HG03196 (cell line): ENCODE results near the gene SULT1C2.
"Not testable (repeated sequence)": the region's sequence is repeated elsewhere in the genome, so short reads cannot be mapped to it uniquely, and the experiment has no call there.

Source experiments
- ATAC-seq: cut with Tn5 transposase; IDR thresholded peaks from one replicate; pipeline ENCODE4 v1.9.1; 2021; ENCODE audit not compliant: unreplicated experiment

Gene SULT1C2

DNA sequence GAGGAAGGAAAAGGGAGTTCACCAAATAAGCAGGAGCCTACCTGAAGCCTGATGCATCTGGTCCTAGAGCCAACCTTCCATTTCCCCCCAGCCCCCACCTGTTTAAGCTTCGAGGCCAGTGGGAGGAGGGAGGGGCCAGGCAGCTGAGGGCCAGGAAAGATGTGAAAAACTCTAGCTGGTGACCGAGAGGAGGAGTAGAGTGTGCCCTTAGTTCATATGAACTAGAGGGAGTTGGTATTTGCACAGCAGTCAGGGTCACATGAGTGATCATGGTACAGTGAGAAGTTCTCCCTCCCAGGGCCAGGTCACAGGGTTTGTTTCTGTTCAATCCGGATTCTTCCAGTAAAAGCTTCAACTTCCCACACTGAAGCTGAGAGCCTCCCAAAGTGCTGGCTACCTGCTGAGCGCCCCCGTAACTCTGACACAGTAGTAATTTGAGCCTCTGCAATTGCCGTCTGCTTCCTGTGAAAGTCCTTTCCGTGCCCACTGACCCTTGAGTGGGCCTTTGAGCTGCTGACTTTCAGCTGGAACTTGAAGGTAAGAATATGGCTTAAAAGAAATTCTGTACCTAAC lies at the start of gene SULT1C2:
Gene SULT1C2 (plus strand): TSS at position 362 of the 573 bp plus-strand sequence. CDS start 4,773 bp downstream, outside the sequence.
- ATAC-seq, result no peak

DNA sequence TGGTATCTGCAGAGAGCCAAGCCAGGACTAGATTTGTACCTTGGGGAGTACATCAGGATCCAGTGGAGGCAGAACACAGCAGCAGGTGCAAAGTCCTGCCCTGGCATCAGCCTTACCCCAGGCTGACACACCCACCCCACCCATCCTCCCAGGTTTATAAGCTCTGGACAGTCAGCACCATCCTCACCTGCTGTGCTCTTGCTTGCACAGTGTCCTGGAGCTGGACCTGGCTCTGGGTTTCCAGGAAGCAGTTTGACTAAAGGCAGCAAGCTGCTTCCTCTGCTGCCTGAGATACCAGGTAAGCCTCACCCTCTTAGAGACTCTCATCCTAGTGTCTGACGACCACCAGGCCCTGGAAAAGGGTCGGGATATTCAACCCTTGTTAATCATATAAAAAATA lies 48.9 kb upstream of the SULT1C2 start, which contains the start of gene SULT1C3:
Gene SULT1C3 (plus strand): TSS at position 183 of the 400 bp plus-strand sequence. CDS start 7,227 bp downstream, outside the sequence.
- ATAC-seq, result no peak

DNA sequence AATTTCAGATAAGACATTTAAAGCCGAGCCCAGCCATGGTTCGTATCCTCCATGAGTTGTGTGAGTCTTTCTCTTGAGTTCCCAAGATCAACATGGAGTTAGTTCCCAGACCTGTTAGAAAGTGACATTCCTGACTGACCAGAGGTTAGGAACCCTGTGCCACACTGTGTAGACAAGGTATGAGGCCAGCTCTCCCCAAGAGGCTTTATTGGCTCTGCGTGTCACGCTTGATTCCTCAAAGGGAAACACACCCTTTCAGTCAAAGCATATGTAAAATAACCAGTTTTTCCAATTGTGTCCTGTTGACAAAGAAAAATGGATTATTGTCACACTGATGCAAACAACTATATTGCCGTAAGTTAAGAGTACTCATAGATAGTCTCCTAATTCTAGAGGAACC lies 47.7 kb upstream of the SULT1C2 start:
- ATAC-seq, result no peak

DNA sequence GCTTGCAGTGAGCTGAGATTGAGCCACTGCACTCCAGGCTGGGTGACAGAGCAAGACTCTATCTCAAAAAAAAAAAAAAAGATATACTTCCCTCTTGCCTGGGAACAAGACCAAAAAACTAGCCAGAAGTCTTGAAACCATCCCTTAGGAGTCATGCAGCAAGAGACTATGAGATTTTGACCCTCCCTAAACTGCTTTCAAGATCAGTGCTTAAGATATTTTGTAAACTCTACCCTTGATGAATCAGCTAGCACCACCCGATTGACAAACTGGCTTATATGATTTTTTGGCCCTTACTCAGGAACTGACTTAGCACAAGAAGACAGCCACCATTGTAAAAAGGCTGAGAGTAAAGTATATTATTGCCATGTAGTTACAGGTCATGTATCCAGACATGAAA lies 45.1 kb upstream of the SULT1C2 start:
- no peak for ATAC-seq

DNA sequence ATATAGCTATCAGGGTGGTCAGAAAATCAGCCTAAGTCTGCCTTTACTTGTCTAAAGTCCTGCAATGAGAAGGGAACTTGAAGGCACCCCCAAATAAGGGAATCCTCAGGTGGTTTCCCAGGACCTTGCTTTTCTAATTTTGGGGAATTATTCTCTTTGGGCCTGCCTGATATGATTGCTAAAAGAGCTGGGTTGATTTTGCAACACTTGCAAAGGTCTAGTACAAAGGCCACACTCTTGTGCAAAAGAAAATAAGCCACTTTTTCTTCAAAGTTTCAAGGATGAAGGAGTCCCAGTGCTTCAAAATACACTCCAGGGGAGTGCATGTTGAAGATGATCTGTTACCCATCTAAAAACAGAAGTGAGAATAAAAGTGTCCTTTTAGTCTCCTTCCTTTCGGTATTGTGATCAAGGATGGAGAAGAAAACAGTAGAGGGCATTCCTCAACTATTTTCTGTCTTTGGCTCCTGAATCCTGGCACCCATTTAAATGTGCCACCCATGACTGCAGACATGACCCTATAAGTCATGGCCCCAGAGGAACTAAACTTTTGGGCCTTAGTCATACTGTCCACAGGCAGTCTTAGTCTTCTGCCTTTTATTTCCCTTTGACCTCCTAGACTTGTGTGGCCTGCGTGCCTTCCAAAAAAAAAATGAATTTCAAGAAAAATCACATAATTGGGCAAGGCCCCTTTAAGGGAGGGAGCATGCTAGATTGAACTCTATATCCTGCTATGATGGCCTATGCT lies 43.9 kb upstream of the SULT1C2 start:
- no peak for ATAC-seq

DNA sequence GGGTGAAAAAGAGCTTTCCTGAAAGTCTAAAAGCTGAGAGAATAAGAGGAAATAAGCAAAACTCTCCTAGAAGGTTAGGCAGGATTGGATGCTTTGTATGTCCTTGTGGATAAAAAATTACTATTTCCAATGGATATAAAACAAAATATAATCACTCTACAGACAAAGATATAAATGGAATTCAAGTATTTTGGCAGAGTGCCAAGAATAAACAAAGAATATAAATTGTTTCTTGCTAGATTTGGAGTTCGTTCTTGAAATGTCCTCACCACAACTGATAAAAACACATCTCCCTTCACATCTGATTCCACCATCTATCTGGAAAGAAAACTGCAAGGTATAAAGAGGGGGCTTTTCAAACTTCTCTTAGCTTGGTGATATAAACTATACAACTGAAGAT lies 35.6 kb upstream of the SULT1C2 start:
- no peak for ATAC-seq

DNA sequence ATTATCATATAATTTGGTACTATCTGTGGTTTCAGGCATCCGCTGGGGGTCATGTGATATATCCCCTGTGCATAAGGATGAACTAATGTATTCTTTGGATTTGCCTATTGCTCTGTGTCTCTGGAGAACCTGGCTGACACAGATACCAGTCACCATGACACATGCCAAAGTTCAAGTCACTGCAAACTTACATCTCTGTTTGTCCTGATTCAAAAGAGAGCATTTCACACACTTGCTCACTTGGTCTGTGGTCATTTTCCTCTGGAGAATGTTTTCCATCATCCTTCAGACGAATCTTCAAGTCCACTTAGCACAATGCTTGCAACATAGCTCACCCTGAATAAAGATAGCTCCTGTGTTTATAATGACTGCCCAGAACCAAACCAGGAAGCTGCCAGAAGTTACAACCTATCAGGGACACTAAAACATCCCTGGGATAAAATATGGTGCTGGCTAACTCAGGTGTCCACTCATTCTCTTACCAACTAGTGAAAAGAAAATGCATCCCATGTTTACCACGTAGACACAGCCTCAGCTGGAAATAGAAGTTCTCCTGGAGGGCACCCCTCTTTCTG lies 30.9 kb upstream of the SULT1C2 start:
- no peak for ATAC-seq

DNA sequence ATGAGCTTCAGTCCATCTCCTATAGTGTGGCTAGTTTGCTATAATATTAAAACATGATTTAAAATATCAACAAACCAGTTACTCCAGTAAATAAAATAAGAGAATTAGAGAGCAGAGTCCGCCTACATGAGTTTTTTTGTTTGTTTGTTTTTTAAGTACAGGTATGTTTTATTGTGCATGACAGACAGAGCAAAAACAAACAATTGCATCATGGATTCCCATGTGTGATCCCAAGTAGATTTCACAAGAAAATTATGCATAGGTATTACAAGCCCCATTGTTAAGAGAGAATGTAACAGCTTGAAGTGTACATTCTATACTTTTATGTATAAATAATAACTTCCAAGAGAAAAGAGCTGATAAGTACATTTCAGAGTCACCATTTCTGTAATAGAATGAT lies 27.9 kb upstream of the SULT1C2 start:
- ATAC-seq, result no peak

DNA sequence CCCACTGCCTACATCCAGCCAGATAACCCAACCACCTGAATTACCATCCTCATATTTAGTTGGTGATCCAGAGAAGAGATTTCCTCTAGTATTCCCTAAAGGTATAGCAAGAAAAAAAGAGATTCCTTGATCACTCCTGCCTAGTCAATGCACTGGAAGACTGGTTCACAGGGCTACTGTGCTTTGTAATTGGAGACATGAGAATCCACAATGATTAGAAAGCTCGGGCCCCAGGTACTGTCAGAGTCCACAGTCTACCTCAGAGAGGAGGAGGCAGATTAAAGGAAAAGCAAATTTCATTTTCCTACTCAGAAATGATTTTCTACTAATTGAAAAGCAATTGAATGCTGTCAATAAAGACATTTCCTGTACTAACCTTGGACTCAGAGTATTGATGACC lies 26.7 kb upstream of the SULT1C2 start:
- no peak for ATAC-seq

DNA sequence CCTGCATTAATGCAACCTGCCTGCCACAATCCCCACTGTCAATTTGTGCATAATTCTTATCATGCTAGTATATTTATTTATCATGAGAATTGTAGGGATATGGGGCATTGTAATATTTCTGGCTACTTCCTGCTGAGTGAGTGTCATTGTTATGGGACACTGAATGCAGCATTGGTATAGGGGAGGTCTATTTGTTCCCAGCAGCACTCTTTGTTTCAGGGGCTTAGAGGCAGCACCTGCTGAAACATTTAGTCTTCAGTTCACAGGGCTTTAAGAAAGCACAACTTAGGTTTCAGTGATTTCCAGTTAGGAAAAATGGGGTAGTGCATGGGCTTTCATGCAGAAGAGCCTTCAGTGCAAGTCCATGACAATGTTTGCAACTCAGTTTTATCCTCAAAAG lies 25.3 kb upstream of the SULT1C2 start:
- no peak for ATAC-seq

DNA sequence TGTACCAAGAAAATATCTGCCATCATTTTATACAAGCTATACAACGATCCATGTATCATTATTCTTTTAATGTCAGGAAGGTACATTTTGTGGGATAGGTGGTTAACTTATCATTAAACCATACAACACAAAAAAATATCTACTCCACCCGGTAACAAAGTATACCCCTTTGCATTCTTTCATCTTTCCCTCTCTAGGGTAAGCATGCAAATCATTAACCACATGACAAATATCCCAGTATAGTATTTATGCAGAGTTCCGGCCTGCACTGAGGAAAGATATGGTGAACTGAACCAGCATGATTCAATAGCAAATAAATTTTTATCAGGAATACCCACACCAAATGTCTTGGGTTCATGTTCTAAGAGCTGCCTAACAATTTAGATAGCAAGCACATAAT lies 22.5 kb upstream of the SULT1C2 start:
- no peak for ATAC-seq

DNA sequence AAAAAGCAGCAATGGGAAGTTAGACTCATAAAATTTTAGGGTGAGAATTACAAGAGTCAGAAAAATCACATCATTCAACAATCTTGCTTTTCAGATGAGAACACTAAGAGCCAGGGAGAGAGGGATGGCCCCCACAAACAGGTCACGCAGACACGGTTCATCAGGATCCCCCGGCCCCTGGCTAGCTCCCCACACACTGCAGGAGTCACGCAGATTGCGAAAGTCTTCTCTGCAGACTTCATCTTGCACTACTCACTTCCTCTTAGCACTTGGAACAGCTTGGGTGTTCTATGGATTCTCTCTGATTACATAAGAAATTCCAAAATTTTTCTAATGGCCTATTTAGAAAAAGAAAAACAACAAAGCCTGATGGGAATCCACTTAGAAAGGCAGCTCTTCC lies 21.6 kb upstream of the SULT1C2 start:
- ATAC-seq, result no peak

DNA sequence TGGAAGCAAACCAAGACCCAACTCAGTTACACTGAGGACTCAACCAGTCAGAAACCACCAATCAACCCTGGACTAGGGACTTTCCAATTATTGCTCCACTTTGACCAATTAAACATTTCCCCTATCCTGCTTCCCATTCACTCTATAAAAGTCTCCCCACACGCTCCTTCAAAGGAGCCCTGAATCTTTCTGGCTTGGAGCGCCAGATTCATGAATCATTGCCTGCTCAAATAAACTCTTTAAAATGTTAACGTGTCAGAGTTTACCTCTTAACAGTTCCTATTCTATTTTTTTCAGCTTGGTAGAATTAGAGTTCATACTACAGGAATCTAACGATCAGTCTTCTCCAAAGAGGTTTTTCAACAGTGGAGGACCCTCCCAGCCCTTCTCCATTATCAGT lies 20.7 kb upstream of the SULT1C2 start:
- ATAC-seq, result no peak

DNA sequence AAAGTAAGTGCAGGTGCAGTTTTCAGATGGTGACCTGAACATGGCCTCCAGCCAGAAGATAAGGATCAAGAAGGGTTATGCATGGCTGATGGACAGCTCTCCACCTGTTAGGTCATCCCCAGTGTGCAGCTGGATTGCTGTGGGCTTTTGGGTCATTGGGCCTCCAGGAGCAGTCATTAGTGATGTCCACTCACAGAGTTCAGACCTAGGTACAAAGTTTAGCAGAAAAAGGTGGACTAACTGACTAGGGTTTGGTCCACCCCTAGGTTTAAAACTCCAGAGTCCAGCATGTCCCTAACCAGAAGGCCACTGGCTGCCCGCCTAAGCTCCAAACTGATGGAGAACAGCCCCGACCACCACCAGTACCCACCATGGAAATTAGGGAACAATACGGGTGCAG lies 18.3 kb upstream of the SULT1C2 start:
- no peak for ATAC-seq

DNA sequence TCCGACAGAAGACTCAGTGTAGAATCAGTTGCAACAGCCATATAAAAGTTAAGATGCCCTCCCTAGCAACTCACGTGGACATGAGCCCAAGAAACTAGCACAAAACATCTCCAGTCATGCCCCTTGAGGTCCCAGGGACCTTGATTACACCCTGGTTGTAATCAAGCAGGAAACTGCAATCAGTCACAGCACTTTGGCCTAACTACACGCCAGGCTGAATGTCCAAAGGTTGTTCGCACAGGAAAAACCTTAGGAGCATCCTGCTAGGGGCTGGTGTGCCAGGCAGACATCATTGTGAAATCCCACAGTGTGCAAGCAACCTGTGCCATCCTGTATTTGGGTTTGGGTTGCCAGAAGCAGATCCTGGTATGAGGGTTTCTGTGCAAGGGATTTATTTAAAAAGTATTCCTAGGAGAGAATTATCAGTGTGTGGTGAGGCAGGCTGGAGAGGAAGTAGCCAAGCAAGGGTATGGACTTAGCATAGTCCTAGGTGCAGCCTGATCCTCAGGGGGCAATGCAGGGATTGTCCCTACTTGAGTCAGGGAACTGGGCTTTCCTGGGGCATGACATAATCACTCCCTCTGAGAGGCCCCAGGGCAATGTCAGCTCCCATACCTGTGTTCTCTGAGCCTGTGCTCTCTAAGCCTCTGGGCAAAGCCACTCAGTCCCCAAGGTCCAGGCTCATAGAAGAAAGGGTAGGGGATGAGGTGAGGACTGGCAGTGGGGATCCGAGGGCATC lies 17.8 kb upstream of the SULT1C2 start:
- no peak for ATAC-seq

DNA sequence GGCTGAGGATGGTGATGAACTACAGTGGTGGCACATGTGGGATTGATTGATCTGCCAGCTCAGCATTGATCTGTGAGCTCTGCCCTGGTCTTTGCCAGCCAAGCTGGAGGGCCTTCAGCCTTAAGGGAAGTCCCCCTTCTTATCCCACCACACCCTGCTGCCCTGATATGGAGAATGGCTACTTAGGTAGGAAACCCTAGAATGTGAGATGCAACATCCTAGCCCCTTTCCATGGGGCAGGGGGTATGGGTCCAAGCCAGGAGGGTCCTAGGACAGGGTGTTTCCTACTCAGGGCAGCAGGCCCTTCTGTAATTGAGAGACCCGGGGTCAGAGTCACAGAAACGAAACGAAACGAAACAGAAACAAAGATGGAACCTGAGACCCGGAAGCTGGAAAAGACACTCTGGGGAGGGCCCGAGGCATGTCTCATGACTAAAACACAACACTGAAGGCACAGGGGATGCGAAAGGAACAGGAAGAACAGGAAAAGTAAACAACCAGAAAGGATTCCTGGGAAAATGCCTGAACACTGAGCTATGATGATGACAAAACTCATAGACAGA lies 16.9 kb upstream of the SULT1C2 start:
- no peak for ATAC-seq

DNA sequence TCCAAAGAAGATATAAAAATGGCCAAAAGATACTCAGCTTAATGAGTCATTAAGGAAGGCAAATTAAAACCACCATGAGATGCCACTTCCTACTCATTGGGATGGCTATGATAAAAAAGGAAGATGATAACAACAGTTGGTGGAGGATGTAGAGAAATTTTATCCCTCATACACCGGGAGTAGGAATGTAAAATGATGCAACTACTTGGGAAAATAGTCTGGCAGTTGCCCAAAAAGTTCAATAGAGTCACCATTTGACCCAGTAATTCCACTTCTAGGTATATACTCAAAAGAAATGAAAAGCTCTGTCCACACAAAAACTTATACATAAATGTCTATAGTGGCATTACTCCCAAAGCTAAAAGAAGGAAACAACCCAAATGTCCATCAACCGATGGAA lies 10.1 kb upstream of the SULT1C2 start:
- ATAC-seq, result no peak

DNA sequence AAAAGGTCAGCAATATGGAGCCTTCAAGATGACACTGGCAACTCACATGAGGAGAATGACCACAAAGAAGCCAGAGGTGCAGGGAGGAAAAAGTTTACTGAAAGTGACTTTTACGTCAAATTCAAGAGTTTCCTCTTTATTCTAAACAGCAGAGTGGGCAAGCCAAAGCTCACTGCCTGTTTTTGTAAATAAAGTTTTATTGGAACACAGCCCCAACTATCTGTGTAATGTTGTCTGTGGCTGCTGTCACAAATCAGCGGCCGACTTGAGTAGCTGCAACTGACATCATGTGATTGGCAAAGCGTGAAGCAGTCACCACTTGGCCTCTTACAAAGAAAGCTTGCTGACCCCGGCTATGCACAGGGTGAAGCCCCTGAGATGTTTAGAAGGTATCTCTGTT lies 9.2 kb upstream of the SULT1C2 start:
- no peak for ATAC-seq

DNA sequence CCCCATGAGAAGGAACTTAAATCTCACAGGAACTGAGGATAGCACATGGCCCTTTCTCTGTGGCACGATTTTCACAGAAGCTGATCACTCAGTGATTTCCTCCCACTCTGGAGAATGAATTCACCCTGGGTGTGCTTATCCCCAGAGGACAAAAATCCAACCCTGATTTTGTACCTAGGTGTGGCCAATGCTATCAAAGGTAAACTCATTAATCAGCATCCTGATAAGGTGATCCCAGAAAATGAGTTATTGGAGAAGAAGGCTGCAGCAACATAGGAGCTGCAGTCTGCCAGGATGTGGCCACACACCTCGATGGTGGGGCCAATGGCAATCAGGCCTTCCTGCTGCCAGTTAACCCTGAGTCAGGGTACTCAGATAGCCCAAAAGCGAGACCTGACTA lies 8.2 kb upstream of the SULT1C2 start:
- no peak for ATAC-seq

DNA sequence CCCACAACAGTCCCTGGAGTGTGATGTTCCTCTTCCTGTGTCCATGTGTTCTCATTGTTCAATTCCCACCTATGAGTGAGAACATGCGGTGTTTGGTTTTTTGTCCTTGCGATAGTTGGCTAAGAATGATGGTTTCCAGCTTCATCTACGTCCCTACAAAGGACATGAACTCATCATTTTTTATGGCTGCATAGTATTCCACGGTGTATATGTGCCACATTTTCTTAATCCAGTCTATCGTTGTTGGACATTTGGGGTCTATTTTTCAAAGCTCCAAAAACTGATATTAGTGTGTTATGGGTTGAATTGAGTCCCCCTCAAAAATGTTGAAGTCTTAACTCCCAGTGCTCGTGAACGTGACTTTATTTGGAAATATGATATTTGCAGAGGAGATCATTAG lies 4.1 kb upstream of the SULT1C2 start:
- not testable (repeated sequence) for ATAC-seq

DNA sequence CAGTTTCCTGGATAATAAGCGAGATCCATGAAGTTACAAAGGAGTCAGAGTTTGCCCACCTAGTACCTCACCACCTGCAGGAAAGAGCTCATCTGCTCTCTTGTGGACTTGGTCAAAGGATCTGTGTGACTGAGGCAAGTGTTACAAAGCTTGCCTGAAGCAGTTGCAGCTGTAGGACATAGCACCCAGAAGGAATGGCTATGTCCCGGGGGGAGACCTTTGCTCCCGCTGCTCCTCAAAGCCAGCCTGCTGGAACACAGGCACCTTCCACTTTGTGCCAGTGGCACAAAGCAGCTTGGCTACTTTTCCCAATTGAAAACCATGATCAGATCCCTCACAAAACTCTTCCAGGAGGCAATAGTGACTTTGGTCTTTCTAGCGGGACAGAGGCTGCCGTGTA lies 3.1 kb upstream of the SULT1C2 start:
- ATAC-seq, result no peak
